ENCODE measurements around the gene TDRD12.

DNA sequence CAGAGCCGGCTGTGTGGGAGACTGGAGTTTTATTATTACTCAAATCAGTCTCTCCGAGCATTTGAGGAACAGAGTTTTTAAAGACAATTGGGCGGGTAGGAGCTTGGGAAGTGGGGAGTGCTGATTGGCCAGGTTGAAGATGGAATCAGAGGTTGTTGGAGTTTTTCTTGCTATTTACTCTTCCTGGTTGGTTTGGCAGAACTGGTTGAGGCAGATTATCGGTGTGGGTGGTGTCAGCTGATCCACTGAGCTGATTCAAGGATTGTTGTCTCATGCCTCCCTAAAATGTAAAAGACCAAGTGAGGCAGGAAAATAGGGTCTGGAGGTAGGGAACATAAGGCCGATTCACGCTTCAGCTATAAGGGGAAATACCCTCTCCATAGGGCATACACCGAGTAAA is 1.3 kb upstream of the TDRD12 start:
- TF ChIP-seq POLR2A (IDR thresholded peaks at IDR 0.05; ENCODE audit: extremely low read depth, insufficient read length) (no peak), MYC (IDR thresholded peaks at IDR 0.05; ENCODE audit: low read depth, low read length) (no peak)
- TF ChIP-seq, protein P1, sequence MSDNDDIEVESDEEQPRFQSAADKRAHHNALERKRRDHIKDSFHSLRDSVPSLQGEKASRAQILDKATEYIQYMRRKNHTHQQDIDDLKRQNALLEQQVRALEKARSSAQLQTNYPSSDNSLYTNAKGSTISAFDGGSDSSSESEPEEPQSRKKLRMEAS (IDR thresholded peaks at IDR 0.05; ENCODE audit: low read depth, low read length), result no peak
- TF ChIP-seq, protein P2, sequence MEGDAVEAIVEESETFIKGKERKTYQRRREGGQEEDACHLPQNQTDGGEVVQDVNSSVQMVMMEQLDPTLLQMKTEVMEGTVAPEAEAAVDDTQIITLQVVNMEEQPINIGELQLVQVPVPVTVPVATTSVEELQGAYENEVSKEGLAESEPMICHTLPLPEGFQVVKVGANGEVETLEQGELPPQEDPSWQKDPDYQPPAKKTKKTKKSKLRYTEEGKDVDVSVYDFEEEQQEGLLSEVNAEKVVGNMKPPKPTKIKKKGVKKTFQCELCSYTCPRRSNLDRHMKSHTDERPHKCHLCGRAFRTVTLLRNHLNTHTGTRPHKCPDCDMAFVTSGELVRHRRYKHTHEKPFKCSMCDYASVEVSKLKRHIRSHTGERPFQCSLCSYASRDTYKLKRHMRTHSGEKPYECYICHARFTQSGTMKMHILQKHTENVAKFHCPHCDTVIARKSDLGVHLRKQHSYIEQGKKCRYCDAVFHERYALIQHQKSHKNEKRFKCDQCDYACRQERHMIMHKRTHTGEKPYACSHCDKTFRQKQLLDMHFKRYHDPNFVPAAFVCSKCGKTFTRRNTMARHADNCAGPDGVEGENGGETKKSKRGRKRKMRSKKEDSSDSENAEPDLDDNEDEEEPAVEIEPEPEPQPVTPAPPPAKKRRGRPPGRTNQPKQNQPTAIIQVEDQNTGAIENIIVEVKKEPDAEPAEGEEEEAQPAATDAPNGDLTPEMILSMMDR (IDR thresholded peaks at IDR 0.05; ENCODE audit: low read depth, low read length), result no peak

Measured in NB4 (cell line).